Measurements from ENCODE around the gene U2AF2.

U2AF2 gene

DNA sequence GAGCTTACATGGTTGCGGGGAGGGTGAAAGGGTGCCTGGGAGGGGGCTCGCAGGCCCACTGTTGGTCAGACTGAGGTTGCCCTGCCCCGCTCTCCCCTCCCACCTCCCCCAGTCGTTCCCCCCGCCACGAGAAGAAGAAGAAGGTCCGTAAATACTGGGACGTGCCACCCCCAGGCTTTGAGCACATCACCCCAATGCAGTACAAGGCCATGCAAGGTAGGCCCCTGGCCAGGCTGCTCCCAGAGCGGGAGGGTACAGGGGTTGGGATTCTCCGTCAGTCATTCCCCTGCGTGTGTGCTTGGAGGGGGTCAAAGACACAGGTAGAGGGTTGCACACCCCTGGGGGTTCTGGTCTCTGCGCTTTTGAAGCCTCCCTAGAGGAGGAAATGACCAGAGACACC, 5.6 kb downstream of the U2AF2 start:
- no peak for DNase-seq

DNA sequence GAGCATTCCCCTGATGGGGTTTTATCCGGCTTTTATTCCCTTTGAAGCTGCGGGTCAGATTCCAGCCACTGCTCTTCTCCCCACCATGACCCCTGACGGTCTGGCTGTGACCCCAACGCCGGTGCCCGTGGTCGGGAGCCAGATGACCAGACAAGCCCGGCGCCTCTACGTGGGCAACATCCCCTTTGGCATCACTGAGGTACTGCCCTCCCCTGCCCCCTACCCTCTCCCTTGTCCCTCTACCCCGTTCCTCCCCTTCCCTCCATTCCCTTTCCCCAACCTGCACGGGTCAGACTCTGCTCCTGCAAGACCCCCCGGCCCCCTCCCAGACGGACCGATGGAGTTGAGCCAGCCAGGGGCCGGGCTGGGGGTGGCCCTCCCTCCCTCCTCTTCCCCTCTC, 6.2 kb downstream of the U2AF2 start:
- no peak for DNase-seq

DNA sequence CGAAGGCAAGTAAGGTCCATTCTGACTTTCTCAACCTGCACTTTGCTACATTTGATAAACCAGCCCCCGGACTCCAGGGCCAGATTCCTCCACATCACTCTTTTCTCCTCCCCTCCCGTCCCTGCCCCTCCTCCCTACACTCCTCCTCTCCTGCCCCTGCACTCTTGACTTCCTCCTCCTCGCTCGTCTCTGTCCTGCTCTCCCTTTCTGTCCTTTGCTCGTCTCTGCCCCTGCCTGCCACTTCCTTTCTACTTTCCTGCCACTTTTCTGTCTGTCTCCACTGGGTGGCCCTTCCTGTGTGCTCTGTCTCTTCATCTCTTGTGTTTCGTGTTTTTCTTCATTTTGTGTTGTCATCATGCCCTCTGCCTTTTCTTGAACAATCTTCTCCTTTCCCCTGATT, 7.0 kb downstream of the U2AF2 start:
- no peak for DNase-seq

DNA sequence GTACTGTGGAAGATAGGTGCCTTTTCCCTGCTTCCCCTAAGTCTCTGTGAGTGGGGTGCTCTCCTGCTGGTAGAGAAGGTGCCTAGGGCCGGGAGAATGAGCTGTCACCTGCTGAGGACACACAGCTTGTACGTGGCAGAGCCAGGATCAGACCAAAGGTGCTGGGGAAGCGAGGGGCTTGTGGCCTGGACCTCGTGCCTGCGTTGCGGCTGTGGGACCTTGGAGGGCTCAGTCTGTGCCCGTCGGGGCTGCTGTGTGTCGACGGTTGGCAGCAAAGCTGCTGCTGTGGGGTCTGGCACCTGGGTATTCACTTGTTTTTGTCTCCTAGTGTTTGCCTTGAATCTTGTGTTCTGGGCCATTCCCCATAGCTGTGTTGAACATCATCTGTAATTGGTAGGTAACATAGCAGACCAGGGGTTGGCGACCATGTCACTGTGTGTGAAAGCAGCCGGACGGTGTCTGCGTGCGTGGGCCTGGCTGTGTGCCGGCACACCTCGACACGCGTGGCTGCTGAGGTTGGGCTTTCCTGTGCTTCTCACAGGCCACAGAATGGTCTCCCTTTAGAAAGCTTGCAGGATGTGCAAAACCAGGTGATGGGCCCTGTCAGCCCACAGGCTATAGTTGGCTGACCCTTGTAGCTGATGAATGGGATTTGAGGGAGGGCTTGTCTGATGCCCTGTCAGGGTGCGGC, 9.2 kb downstream of the U2AF2 start:
- DNase-seq, result no peak

DNA sequence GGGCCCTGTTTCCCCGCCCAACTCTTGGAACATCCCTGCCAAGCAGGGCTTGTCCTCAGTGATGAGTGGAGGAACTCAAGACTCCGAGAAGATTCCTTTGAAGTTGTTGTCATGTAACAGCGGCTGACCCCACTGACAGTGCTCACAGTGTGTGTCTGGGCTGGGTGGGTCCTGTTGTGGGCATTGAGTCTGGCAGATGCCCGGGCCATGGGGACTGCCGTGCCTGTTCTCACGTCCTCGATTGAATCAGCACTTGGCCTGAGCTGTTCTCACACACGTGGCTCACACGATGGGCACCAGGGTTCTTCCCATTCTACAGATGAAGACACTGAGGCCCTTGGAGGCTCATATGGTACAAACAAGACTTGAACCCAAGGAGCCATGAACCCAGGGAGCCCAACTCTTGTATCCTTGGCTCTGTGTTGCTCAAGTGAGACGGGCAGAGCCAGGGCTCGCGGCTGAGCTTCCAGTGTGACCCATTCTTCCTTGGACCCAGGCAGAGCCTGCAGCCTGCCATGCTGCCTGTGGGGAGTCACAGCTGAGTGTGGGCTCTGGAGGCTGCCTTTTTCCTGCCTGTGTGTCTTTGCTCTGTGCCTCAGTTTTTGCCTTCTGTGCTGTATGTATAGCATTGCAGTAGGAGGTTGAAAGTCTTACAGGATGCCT, 11.6 kb downstream of the U2AF2 start:
- no peak for DNase-seq

DNA sequence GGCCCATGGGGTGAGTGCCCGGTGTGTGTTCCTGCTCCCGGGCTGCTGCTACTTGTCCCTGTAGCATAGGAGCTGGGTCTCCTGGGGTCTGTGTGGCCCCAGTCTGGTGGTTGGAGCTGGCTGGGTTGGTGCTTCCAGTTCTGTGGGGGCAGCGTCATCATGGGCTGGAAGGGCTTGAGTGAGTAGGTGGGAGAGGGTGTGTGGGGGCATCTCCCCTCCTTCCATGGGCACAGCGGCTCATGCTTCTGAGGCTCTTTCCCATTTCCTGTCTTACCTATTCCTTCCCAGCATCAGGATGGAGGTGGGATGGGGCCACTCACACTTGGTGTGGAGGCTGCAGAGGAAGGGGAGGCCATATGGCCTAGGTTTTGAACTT, 12.2 kb downstream of the U2AF2 start:
- DNase-seq, result no peak

DNA sequence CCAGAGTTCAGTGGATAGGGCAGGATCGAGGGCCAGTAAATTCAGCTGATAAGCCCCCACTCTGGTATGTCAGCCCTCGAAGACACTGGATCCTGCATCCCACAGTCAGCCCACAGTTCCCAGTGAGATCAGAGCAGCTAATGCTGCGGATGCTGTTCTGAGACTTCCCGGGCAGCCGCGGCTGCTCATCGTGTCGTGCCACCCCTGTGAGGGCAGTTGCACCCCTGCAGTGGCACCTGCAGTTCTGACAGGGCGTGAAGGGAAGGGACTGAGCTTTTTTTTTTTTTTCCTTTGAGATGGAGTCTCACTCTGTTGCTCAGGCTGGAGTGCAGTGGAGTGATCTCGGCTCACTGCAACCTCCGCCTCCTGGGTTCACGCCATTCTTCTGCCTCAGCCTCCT, 12.7 kb downstream of the U2AF2 start:
- DNase-seq, result no peak

DNA sequence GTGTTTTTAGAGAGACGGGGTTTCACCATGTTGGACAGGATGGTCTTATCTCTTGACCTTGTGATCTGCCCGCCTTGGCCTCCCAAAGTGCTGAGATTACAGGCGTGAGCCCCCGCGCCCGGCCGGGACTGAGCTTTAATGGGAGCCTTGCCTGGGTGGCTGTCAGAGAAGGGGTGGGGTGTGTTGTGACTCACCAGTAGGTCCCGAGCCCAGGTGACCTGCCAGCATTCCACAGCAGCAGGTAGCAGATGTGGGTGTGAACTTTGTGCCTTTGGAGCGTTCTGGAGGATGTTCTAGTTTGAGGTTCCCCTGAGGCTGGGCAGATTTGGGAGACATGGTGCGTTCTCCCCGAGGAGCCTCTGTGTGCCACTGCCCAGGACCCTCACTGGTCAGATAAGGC, 13.1 kb downstream of the U2AF2 start:
- DNase-seq, result no peak

DNA sequence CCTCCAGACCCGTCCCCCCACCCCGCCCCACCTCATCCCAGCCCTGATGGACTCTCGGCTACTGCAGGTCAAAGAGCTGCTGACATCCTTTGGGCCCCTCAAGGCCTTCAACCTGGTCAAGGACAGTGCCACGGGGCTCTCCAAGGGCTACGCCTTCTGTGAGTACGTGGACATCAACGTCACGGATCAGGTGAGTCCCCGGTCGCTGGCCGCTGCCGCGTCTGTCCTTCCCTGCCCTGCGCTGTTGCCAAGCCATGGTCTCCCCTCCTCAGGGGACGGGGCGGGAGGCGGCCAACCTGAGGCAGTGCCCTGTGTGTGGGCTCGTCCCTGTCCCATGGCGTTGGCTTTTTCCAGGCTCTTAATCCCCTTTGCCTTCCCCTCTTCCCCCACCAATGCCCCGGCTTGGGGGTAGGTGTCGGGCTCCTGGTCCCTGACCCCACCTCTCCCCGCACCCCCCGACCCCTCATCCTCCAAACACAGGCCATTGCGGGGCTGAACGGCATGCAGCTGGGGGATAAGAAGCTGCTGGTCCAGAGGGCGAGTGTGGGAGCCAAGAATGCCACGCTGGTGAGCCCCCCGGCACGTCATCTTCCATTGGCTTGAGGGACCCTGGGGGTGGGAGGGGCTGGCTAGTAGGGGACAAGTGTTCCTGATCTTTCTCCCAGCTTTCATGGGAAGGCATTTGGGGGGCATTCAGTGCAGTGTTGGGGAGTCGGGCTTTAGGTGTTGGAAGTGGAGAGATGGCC, 13.9 kb downstream of the U2AF2 start:
- no peak for DNase-seq

DNA sequence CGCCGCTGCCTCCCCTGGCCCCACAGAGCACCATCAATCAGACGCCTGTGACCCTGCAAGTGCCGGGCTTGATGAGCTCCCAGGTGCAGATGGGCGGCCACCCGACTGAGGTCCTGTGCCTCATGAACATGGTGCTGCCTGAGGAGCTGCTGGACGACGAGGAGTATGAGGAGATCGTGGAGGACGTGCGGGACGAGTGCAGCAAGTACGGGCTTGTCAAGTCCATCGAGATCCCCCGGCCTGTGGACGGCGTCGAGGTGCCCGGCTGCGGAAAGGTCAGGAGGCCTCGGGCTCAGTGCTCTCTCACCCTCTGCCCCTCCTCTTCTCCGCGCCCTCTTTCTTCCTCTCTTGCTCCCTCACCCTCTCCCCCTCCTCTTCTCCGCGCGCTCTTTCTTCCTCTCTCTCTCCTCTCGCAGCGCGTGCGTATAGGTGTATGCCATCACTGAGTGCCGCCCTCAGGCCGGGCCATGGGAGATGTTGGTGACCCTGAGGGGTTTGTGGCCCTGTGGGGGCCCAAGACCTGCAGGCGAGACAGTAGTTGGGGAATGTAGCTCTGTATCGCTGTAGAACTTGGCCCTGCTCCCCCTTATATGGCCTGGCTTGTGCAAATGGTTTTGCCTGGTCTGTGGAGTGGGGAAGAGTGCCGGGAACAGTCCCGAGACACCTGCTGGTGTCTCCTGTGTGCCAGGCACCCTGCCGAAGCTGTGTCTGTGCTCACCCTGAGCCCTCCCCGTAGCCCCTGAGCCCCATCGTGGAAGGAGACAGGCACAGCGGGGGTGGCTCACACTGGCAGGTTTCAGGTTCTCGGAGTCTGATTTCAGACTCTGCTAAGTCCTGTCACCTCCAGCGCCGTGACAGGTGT, 14.8 kb downstream of the U2AF2 start:
- no peak for DNase-seq

DNA sequence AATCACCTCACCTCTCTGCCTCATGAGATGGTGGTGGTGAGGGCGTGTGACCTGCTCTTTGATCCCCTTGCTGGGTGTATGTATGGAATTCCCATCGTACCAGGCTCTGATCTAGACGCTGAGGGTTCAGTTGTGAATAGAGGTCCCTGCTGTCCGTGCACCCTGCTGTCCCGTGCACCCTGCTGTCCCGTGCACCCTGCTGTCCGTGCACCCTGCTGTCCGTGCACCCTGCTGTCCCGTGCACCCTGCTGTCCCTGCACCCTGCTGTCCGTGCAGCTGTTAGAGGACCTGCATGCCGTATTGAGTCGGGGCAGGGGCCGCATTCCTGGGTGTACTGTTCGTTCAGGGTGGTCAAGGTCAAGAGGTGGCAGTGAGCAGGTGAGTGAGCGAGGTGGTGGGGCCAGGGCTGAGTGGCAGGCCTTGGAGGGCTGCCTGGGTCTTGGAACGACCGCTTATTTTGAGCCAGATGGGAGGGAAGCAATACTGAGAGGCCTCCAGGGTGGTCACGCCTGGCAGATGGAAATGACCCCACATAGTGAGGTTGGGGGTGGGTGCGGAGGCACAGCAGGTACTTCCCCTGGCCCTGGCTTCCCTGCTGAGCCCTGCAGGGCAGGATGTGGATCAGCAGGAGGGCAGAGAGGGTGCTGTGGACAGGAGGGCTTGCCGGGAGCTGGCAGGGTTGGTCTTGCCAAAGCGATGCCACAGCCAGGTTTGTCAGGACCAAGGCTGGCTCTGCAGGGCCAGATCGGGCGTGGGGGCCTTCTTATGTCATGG, 15.6 kb downstream of the U2AF2 start:
- DNase-seq, result no peak

DNA sequence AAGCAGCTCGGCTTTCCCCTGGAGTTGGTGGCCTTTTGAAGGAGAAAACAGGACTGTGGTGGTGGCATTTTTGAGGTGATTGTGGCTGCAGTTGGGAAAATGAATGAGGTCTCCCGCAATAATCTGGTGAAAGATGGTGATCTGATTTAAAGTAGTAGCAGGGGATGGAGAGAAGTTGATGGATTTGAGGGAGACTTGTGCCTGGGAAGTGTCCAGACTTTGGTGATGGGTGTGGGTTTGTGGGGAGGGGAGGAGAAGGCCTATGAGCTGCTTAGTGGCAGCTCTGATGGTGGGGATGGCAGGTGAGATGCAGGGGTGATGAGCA, 16.2 kb downstream of the U2AF2 start:
- no peak for DNase-seq

DNA sequence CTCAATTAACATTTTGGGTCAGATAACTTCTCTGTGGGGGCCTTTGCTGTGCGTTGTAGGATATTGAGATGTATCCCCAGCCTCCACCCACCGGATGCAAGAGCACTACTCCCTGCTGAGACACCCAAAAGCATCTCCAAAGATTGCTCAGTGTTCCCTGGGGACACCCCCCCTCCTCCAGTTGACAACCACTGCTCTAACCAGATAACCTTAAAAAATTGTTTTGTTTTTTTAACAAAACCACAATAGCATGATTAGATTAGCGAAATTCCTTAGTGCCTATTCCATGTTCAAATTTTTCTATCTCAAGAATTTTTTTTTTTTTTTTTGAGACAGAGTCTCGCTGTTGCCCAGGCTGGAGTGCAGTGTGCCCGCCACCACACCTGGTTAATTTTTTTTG, 17.6 kb downstream of the U2AF2 start:
- no peak for DNase-seq

DNA sequence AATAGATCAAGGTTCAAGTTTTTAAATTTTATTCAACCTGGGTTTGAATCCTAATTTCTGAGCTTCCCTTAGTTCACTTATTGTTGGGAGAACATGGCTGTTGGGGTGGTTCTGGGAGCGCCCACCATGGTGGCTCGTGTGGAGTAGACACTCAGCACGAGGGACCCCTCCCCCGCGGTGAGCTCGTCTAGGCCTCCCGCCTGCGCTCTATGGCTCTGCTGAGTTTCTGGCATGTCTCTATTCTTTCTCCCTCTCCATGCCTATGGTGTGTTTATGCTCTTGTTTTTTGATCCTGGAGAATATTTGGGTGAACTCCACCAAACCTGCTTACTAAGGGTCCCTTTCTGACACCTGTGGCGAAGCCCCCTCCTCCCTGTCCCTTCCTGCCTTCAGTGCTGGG, 18.6 kb downstream of the U2AF2 start:
- no peak for DNase-seq

DNA sequence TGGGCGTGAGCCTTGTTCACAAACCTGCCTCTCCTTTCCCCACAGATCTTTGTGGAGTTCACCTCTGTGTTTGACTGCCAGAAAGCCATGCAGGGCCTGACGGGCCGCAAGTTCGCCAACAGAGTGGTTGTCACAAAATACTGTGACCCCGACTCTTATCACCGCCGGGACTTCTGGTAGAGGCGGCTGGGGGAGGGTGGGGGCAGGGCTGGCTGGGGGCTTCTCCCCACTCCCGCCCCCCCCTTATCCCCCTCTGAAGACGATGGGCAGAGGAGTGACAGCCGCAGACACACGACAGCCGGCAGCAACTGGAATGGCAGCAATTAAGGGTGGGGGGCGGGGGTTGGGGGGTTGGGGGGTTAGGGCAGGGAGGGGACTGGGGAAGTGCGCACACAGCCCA, 19.1 kb downstream of the U2AF2 start:
- DNase-seq, result no peak

DNA sequence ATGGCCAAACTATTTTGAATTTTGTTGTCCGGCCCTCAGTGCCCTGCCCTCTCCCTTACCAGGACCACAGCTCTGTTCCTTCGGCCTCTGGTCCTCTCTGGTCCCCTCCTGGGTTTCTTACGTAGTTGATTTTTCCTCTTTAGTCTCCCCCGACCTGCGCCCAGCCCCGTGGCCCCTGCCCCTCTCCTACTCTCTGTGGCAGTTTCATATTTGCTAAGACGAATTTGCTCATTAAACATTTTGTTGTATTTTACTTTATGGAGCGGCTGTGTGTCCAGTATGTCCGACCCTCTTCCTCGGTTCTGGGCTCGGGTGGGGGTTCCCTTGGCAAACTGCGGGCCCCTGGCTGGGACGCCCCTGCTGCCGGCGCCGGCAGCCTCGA, 19.6 kb downstream of the U2AF2 start:
- peak; percentile 5 for DNase-seq

DNA sequence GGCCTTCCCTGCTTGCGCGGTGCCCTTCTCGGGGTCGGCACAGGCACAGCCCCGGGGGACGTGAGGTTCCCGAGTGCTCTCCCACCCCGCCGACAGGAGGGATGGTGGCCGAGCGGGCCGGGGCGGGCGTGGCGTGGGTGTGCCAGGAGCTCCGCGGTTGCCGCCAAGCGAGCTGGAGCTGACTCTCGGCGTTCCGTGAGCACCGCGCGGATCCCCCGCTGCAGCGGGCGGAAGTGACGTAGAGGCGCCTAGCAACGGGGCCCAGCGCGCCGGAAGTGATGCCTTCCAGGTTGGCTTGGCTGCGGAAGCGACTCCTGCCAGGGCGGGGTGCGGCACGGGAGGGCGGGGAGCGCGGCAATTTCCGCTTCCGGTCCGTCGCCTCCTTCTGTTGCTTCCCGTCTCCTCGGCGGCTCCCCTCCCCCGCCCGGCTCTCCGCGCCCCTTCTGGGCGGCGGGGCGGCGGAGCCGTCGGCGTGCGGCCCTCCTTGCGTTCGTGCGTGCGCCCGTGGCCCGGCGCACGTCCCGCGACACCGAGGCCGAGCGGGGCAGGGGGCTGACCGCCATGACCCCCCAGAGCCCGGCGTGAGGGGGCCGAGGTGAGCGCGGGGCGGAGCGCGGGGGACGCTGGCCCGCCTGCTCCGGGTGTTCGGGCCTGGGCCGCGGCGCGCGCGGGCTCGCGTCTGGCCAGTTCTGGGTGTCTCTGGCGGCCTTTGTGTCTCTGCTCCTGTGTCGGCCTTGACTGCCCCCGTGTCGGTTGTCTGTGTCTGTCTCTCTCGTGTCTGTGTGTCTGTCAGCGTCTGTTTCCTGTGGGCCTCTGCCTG, 20.2 kb downstream of the U2AF2 start, which contains the start of gene EPN1:
Gene EPN1 (plus strand): TSS at position 386 of the 820 bp plus-strand sequence. CDS start 3,402 bp downstream, outside the sequence.
- peak; percentile 98 for DNase-seq

DNA sequence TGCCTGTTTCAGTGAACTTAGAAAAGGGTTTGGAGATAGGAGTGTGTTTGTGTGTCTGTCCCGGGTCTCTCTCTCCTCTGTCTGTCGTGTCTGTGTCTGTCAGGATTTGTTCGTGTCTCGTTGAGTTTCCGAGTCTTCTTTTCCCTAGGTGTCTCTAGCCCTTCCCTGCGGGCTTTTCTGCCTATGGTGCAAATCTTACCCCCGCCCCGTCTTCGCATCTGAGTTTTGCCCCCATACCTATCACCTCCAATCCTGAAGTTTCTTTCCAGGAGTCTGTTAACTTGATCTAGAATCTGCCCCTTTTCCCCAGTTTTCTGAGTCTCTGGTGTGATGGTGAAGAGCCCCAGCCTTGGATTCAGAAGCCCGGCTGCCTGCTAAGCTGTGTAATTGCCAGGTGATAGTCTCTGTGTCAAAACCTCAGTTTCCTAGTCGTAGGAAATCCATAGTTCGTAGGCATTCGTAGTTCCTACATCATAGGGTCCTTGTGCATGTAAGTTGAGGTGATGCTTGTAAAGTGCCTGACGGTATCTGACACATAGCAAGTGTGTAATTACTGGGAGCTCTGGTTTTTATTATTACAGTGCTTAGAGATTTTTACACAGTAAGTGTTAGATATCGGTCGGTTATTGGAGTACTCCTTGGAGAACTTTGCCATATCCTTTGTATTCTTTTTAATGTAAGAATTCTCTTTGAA, 21.0 kb downstream of the U2AF2 start:
- no peak for DNase-seq

DNA sequence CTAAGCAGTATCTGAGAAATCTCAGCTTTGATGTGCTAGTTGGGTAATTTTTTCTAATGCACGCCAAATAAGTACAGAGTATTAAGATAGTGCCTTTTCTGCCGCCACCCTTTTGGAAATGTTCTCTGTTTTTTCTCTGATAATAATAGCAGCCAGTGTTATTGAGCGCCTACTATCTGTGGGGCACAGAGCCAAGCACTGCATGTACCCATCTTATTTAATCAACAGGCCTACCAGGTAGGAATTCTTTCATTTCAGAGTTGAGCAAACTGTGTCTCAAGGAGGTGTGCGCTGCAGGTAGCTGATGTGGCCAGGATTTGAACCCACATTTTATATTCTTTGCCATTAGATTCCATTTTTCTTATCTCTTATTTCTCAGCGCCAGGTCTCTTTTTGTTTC, 21.5 kb downstream of the U2AF2 start:
- DNase-seq, result no peak

DNA sequence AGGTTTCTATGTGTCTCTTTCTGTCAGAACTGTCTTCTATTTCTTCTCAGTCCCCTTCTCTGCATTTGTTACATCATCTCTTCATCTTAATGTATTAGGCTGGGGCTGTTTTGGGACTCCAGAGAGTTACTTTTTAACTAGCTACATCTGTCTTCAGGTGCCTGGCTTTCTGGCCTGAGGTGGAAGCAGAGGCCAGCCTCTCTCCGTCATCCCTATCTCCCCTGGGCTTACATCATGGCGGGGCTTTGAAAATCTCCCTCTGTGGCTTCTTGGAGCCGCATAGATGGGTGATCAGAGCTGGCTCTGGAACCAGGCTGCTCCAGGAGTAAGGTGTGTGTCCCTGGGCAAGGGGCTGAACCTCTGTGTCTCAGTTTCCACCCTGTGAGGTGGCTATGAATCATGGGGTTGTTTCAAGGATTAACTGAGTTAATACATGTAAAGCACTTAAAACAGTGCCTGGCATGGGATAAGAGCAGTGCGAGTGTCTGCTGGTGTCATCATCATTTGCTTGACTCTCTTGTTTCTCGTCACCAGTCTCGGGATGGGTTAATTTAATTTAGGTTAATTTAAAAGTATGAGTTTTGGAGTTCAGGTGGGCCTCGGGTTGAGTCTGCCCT, 22.2 kb downstream of the U2AF2 start:
- DNase-seq, result no peak
